RPMI7951 (cell line): ENCODE results near the gene SGSM2. TPM values are rescaled to one million over a fixed set of nuclear protein-coding genes. Genes with fewer than 3 reads are reported as not detected.

Source experiments
- DNase-seq: peaks from one replicate; pipeline ENCODE4 v3.0.0-alpha.2; 2012; ENCODE audit warnings: low read depth
- total RNA-seq: library from RNA; depleted of rRNA; stranded (reverse); fragments of >200 nt; shearing (Covaris generic); gene quantifications from 2 replicates; pipeline ENCODE4 v1.2.3, GENCODE V29; 2014

SGSM2 gene
- total RNA-seq, 1 experiment from 2014 or later, result 9.1 TPM

- DNase-seq, result no peak
These were observed 32.4 kb downstream of the SGSM2 start for GRCh38 chr17:2369551-2370210.

- DNase-seq, result no peak
These were observed 32.9 kb downstream of the SGSM2 start for GRCh38 chr17:2370211-2370589.

DNA sequence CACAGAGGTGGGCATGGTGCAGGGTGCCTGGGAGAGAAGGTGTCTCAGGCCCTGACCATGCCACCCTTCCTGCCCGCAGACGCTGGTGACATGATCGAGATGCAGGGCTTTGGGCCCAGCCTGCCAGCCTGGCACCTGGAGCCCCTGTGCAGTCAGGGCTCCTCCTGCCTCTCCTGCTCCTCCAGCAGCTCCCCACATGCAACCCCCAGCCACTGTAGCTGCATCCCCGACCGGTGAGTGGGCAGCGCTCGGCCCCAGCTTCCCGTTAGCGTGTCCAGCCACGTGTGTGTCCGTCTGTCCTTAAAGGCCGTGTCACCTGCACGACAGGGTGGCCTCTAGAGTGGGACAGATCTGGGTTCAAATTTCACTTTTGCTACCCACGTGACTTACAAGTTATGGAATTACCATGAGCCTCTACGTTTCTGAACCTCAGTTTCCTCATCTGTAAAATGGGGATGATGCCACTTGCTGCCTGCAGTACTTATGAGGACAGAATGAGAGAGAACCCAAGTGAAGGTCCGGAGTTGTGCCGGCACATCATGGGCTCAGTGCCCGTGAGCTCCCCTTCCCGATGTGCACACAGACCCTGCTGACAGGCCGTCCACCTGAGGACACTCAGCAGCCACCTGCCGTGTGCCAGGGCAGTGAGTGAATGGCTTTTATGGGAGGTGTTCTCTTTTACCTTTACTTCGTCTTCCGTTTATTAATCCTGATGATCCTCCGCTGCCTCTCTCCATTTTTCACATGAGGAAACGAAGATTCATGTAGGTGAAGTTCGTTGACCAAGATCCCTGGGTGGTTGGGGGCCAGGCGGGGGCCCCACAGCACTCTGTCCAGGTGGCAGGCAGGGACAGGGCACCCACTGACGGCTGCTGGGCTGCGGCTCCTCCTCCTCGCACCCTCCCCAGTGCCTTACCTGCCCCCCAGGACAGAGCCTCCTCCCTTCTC, 34.2 kb downstream of the SGSM2 start:
- no peak for DNase-seq

DNA sequence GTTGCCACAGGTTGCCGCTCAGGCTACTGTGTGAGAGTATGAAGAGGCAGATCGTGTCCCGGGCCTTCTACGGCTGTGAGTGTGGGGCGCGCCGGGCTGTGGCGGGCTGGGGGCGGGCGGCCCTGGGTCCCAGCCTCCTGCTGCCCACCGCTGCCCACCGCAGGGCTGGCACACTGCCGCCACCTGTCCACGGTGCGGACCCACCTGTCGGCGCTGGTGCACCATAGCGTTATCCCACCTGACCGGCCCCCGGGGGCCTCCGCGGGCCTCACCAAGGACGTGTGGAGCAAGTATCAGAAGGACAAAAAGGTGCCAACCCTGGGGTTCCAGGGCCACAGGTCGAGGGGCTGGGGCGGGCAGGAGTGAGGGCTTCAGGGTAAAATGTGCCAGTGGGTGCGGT, 34.9 kb downstream of the SGSM2 start:
- DNase-seq, result no peak

- no peak for DNase-seq
These were observed 35.4 kb downstream of the SGSM2 start for GRCh38 chr17:2372681-2373080.

DNA sequence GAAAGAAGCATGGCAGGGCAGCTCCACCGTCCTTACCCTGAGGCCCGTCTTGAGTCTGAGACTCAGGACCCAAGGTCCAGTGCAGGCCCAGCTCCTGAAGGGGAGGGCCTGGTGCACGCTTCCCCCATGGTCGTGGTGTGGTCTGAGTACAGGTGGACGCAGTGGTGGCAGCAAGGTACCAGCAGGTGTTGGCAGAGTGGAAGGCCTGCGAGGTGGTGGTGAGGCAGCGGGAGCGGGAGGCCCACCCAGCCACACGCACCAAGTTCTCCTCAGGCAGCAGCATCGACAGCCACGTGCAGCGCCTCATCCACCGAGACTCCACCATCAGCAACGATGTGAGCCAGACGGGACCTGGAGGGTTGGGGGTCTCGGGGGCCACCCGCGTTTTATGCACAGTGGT, 35.9 kb downstream of the SGSM2 start:
- no peak for DNase-seq

DNA sequence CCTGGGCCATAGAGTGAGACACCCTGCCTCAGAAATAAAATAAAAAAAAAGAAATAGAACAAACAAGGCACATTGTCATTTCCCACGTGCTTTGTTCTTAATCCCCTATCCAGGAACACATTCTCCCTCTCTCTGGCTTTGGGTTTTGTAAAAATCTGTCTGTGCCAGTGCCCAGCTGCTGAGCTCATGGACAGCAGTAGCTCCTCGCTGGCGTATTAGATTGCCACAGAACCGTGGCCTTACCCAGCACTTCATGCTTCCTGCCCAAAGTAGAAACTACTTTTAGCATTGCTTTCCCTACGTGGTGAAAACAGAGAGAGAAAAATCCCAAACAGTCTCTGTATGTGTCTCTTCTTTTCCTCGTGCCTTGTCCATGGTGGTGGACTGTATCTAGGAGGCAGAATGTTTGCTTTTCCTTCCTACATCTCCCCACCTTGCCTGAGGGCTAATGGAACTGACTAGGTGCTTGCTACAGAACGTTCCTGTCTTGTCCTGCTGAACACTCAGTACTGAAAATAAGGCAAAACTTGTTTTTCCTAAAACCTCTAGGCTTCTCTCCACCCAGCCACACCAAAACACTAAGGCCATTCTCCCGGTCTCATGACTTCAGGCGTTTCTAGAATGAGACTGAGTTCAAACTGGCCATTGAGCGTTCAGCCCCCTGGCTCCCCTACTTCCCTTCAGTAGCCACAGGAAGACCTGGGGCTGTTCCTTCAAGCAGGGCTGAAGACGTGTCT, 37.4 kb downstream of the SGSM2 start:
- peak; percentile 7 for DNase-seq

GRCh38 chr17:2375406-2375805, 38.1 kb downstream of the SGSM2 start:
- no peak for DNase-seq

DNA sequence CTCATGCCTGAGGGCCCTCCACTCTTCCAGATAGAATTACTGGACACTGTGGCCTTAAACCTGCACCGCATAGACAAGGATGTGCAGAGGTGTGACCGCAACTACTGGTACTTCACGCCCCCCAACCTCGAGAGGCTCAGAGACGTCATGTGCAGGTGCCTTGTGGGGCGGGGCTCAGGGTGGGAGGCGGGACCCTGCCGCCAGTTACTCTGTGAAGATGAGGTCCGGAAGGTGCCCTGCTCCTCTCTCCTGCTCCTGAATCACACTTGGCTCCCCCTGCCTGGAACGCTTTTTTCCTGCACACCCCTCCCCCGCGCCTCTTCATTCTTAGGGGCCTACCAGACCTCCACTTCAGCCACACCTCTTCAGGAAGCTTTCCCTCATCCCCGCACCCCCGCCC, 38.8 kb downstream of the SGSM2 start:
- no peak for DNase-seq

GRCh38 chr17:2377659-2378058, 40.4 kb downstream of the SGSM2 start:
- DNase-seq, result no peak

- DNase-seq, result no peak
These were observed 41.6 kb downstream of the SGSM2 start for GRCh38 chr17:2378905-2379304.

DNA sequence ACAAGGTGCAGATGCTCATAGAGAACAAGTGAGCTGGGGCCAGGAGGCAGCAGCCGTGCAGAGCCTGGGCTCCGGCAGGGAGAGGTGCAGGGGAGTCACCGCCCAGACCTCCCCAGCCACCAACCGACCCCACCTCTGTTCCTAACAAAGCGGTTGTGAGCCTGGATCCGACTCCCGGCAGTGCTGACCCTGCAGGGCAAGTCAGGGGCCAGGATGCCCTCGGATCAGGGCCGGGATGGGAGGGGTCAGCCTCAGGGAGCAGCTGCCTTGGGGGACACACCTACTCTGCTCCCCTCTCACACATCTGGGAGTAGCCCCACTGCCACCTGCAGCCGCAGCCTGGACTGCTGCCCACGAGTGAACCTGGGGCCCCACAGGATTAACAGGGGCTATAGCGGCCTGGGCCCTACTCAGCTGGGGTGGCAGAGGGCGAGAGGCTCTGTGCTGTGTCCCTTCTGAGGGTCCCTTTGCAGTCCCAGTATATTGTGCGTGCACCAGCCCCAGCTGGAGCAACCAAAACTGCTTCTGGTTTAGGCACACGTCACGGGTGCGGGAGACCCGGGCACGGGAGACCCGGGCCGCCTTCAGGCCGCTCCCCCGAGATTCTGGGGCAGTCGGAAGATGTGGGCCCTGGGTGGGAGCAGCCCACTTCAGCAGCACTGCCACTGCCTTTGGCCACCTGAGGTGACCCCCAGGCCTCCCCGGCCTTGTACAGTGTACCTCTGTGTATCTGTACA, 42.4 kb downstream of the SGSM2 start:
- no peak for DNase-seq

DNA sequence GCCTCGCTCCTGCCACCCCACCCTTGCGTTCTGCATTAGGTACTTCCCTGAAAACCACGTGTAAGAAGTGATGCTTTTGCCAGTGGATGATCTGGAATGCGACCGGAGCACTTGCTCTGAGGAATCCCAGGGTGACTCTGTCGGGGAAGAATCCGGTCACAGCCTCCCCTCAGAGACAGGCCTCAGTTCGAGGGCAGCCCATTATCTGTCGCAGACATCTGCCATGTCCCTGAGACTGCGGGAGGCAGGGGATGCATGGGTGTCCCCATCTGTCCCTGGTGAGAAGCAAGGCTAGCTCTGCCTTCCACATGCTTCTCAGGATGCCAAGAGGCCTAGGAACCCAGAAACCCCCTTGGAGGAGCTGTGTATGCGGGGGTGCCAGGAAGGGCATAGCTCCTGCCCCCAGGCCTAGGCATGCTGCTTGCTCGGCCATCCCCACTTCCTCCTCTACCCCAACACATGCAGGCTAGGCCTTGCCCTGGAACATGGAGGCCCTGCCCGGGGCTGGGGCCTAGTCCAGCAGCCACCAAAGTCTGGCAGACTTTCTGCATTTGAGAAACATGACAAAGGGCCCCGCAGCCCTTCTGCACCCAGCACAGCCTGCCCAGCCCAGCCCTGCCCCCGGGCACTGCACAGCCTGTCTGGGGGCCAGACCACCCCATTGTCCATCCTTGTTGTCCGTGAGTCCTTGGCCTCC, 43.1 kb downstream of the SGSM2 start:
- no peak for DNase-seq

- DNase-seq, result no peak
These were observed 43.8 kb downstream of the SGSM2 start for GRCh38 chr17:2380950-2381649.

GRCh38 chr17:2383628-2384167, 46.4 kb downstream of the SGSM2 start:
- DNase-seq, result no peak

GRCh38 chr17:2384439-2385127, 47.3 kb downstream of the SGSM2 start:
- DNase-seq, result no peak

DNA sequence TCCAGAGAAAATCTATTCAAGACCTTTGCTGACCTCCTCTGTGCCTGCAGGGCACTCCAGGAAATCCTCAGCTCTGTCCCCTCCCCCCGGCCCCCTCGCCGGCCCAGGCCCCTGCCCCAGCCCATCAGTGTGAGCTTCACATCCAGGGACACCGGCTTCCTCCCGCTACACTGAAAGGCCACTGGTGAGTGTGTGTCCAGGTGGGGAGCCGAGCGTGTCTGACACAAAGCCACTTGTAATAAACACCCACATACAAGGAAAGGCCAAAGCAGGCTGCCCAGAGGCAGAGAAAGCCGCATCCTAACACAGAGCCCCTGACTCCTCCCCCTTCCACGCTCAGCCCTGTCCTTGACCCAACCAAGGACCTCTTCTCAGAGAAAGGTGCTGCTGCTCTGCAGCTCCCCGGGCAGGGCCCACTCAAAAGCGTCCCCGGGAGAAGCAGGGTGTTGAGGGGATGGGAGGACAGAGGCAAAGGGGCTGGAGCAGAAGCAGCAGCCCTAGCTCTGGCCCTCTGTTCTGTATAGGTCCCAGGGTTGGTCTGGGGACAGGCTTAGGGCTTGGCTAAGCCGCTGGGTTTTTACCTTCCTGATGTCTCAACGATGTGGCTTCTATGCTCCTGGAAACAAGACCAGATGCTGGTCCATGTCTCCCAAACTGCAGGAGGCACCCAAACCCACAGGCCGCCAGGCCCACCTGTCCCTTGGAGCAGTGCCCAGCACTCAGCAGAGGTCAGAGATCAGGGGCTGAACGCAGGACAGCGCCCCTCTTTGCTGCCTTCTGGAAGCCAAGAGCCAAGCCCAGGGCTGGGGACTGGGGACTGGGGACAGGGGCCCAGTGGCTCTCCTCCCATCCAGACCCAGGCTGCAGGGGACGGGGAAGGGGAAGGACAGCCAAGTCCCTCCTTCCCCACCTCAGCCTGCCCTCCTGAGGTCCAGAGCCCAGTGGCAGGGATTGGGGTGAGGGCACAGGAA, 48.2 kb downstream of the SGSM2 start:
- DNase-seq, result no peak

- no peak for DNase-seq
These were observed 49.2 kb downstream of the SGSM2 start for GRCh38 chr17:2386400-2387085.
